HEK293 (cell line): ENCODE measurements around the gene CD48.

ENCODE experiments used
- HOXA7 ChIP-seq: sonication (generic); formaldehyde crosslinking; IDR thresholded peaks from 2 replicates; pipeline ENCODE4 v1.8.1; 2022; ENCODE audit warnings: missing genetic modification reagents, borderline replicate concordance
- ZNF184 ChIP-seq: fragments of 450-650 bp; IDR thresholded peaks from 2 replicates; pipeline ENCODE4 v1.5.1; 2018; ENCODE audit warnings: missing biosample characterization, mild to moderate bottlenecking, missing genetic modification characterization

GRCh38 chr1:160658814-160659193, 52.8 kb downstream of the CD48 start:
- TF ChIP-seq ZNF184 (tag by site-specific recombination) (no peak), HOXA7 (no peak)
